Measurements from ENCODE around the gene CDADC1.

DNA sequence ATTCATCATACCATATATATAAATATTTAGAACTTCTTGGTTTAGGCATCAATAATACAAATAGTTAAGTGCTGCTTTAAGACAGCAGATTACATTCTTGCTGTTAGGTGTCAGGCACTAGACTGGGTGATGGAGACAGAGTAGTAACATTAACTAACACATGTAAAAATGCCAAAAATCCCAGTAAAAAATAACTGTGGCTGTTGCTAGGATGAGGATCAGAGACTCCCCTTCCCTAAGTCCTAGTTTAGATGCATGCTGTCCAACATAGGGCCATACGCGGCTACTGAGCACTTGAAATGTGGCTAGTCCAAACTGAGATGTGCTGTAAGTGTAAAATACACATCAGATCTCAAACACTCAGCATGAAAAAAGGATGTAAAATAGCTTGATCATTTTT is 94.7 kb downstream of the CDADC1 start:
- TF ChIP-seq POLR2AphosphoS5 (IDR thresholded peaks at IDR 0.05): no peak
- no peak for TF ChIP-seq EP300 (IDR thresholded peaks at IDR 0.05)

Data from sigmoid colon (tissue), 4 donors.